Measurements from ENCODE around the gene LAMC3.

LAMC3 gene

GRCh38 chr9:131008909-131009618 lies at the start of gene LAMC3:
Gene LAMC3 (plus strand): TSS chr9:131009174. CDS start chr9:131009215, 41 bp downstream.
- DNase-seq = no peak

GRCh38 chr9:130959809-130960334 lies 49.1 kb upstream of the LAMC3 start:
- DNase-seq = no peak

DNA sequence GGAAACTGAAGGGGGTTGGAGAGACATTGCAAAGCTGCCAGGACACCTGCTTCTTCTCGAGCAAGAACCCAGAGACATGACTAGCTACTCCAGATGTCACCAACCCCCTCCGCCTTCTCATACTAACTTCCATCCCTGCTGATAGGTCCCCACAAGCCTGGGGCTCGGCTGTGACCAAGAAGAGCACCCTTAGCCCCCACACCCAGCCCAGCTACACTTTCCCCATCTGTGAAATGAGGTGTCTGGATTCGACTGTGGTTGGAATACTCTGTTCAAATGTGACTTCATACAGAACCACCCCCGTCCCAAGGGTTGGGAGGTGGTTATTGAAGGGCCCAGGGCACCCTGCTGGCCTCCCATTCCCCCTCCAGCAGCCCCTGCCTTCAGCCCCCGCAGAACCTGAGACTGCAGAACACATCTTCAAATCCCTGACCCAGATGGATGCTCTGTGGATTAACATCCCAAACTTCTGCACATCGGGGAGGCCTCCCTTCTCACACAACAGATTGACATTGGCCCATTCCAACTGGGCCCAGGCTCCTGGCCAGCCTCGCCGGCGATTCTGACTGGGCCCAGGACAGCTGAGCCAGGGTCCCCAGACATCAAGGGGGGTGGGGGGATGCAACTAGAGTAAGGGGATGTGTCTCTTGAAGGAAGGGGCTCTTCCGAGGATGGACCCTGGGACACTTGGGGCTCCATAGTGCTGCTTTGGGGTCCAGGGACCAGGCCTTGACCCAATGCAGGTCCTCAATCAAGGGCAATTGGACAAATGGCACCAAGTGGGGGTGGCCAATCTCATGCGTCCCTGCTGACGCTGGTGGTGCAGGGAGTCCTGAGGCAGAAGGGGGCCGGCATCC lies 48.2 kb upstream of the LAMC3 start:
- no peak for DNase-seq

GRCh38 chr9:130961511-130962300 lies 47.3 kb upstream of the LAMC3 start:
- no peak for DNase-seq

GRCh38 chr9:130962418-130963316 lies 46.3 kb upstream of the LAMC3 start:
- no peak for DNase-seq

GRCh38 chr9:130963337-130963908 lies 45.6 kb upstream of the LAMC3 start:
- DNase-seq = no peak

DNA sequence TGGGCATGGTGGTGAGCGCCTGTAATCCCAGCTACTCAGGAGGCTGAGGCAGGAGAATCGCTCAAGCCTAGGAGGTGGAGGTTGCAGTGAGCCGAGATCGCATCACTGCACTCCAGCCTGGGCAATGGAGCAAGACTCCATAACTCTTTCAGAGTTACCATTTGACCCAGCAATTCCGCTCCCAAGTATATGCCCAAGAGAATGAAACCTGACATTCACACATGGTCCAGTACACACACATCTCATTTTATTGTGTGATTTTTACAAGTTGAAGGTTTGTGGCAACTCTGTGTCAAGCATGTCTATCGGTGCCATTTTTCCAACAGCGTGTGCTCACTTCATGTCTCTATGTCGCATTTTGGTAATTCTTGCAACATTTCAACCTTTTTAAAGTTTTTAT lies 45.1 kb upstream of the LAMC3 start:
- no peak for DNase-seq

DNA sequence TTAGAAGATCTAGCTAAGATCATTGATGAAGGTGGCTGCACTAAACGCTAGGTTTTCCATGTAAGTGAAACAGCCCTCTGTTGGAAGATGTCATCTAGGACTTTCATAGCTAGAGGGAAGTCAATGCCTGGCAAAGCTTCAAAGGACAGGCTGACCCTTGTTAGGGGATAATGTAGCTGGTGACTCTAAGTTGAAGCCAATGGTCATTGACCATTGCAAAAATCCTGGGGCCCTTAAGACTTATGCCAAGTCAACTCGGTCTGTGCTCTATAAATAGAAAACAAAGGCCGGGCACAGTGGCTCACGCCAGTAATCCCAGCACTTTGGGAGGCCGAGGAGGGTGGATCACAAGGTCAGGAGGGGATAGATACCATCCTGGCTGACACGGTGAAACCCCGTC lies 43.3 kb upstream of the LAMC3 start:
- no peak for DNase-seq

- no peak for DNase-seq
These were observed 38.9 kb upstream of the LAMC3 start for GRCh38 chr9:130970052-130970451.

DNA sequence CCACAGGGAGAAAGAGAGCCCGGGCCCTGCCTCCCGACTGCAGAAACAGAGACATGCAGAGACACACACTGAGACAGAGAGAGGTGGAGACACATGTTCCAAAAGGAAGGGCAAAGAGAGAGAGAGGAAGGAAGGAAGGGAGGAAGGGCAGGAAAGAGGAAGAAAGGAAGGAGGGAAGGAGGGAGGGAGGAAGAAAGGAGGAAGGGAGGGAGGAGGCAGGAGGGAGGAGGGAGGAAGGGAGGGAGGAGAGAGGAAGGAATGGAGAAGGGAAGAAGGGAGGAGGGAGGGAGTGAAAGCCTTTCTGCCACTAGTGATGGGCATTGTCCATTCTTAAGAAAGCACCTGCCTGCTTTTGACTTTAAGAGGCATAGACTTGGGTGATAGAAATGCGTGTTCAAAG lies 38.1 kb upstream of the LAMC3 start:
- no peak for DNase-seq

DNA sequence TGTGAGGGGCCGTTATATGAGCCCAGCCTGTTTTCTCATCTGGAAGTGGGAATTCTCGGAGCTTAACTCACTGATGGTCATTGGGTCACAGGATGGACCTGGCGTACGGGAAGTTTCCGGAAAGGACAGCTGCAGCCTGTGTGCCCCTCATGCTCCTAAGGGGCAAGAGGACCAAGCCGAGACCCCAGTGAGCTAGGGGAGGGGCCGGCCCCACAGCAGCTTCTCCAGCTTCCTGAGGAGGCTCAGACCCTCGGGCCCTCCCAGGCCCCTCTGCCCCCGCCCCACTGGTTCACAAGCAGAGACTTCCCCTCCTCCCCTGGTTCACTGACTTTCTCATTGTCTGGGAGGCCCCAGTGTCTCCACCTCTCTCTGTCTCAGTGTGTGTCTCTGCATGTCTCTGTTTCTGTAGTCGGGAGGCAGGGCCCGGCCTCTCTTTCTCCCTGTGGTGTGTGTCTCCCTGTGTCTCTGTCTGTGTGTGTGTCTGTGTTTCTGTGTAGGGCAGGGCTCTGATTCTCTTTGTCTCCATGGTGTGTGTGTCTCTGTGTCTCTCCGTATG lies 37.6 kb upstream of the LAMC3 start:
- DNase-seq = no peak

- no peak for DNase-seq
These were observed 36.6 kb upstream of the LAMC3 start for GRCh38 chr9:130972277-130972956.

DNA sequence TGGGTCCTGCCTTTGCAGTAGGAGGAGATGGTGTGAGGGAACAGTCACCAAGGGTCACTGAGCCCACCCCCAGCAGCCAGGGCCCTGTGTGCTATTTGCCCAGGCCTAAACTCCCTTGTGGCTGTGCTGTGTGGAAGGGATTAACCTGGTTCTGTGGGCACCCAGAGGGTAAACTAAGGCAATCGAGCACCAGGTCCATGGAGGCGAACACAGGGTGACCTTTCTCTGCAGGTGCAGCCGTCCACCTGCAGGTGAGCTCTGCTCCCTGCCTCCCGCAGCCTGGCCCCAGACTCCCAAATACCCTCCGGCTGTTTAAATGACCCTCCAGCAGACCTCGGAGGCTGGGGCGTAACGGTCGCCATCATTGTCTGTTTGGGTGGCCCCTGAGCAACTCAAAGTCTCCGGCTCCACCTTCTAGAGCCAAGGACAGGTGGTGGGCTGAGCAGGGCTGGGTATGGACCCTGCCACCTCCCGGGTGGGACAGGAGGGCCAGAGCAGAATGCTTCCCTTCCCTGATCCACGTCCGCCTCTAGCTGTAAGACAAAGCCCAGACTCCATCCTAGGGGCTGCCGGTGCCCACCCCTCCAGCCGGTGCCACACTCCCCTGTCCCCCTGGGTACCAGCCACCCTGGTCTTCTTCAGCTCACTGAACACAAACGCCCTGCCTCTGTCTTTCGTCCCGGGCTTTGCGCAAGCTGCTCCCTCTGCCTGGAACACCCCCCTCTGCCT lies 35.9 kb upstream of the LAMC3 start:
- DNase-seq = no peak

DNA sequence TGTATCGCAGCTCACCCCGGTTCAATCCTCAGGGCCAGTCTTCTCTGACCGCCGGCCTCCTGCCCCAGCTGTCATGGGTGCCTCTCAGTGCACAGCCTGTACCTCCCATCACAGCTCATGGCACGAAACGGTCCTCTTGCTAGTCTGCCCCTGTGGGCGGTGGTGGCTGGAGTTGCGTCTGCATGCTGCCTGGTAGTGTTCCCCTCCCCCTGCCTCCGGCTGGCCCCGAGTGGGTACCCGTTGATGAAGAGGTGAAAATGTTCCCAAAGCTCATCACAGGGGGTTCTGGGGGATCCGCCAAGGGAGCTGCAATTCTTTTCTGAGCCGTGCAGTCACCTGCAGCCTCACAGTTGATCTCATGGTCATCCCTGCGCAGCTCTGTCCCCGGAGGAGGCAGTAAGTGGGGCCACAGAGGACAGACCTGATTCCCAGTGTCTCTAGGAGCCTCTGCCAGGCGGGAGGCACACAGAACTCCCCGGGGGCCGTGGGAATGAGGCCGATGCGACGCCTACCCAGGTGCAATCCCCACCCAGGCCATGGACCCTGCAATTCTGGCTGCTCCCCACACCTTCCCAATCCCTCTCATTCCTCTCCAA lies 35.2 kb upstream of the LAMC3 start:
- DNase-seq = no peak

DNA sequence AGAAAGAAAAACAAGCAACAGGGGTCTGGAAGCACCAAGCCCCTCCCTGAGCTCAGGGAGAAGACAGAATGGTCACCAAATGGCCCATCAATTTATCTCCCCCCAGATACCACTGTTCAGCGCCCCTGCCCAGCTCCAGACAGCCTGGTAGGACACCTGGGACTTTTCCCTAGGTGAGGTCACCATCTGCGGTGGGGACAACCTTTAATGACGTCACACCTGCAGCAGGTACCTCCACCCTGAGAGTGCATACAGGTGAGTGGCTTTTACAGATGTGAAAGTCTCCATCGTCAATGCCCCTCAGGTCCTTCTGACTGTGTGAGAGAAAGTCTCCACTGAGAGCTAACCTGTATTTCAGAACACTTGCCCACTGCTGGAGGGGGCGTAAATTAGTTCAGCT lies 34.3 kb upstream of the LAMC3 start:
- no peak for DNase-seq

DNA sequence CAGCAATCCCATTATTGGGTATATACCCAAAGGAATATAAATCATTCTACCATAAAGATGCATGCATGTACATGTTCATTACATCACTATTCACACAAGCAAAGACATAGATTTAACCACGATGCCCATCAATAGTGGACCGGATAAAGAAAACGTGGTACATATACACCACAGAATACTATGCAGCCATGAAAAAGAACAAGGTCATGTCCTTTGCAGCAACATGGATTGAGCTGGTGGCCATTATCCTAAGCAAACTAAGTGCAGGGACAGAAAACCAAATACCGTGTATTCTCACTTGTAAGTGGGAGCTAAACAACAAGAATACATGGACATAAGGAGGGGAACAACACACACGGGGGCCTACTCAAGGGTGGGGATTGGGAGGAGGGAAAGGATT lies 33.8 kb upstream of the LAMC3 start:
- DNase-seq = no peak

DNA sequence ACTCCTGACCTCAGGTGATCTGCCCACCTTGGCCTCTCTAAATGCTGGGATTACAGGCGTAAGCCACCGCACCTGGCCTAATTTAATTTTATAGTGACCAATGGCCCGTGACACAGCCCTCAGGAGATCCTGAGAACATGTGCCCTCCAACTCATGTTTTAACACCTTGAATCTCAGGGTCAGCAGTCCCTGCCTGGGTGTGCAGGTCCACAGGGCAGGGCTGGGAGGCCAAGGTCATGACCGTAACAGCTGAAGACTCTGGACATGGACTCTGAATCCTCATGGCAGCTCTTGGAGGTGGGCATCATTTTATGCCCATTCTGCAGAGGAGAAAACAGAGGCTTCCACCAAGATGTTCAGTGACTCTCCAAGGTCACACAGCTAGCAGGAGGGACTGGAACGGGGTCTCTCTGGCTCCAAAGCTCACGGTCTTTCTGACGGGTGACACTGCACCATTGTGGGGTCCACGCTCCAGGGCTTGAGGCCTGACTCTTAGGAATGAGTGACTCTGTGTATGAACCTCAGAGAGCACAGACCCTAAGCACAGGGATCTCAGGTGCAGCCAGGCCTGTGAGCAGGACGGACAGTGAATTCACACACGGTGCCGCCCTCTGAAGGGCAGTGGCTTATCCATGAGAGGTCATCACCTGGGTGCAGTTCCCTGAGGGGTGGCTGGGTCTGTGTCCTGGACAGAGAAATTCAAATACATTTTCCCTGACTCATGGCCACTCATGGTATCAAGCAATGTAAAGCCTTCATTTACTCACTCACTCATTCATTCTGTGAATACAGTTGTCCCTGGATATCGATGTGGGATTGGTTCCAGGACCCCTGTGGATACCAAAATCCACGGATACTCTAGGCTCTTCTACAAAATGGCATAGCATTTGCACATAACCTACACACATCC lies 32.8 kb upstream of the LAMC3 start:
- DNase-seq = no peak

DNA sequence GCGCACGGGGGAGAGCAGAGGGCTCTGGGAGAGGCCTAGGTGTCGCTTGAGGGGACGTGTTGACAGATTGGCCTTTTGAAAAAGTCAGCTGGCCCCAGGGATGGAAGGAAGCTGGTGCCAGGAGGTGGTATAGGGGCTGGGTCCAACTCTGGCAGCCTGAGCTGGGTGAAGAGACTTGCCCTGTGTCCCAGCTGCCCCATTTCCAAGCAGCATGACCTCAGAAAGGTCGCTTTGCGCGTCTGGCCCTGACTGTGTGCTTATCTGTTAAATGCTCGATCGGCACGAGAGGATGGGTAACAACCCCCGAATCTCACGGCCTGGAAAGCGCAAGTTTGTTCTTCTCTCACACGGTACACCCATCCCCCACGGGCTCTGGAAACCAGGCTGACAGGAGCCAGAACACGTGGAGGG lies 31.2 kb upstream of the LAMC3 start:
- DNase-seq = no peak

Data from activated CD4-positive, CD25-positive, alpha-beta regulatory T cell treated with anti-CD3 and anti-CD28 coated beads, Interleukin-2, amount 50 U/mL, for 72 hours (primary cell).